Stimulated activated CD8-positive, alpha-beta memory T cell treated with anti-CD3 and anti-CD28 coated beads, Interleukin-15, amount 100 ng/mL, for 48 hours (primary cell): ENCODE results near the gene RCSD1.

Source experiments
- DNase-seq, 2 donors: peaks; one replicate each; pipeline ENCODE4 v3.0.0-alpha.2; 2020; ENCODE audit warnings: low read depth in 2 of 2

Gene RCSD1

GRCh38 chr1:167617153-167618147 is 12.6 kb upstream of the RCSD1 start:
- DNase-seq, result no peak

GRCh38 chr1:167618366-167618765 is 11.7 kb upstream of the RCSD1 start:
- no peak for DNase-seq

DNA sequence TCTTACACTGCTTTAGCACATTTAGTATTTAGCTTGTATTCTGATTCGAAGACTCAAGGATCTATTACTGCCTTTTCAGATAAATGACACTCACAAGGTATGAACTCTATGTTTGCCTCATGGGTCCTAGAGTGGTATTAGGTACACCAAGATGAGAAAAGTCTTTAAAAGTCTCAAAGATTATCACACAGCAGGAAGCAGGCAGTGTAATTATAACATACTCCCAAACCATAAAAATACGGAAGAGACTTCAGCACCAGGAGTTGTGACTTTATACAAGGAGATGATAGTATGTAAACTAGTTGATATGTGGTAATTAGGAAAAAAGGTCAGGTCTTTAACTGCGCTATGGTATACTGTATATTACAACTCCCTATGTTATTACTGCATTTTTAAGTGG is 11.2 kb upstream of the RCSD1 start:
- DNase-seq, result no peak

DNA sequence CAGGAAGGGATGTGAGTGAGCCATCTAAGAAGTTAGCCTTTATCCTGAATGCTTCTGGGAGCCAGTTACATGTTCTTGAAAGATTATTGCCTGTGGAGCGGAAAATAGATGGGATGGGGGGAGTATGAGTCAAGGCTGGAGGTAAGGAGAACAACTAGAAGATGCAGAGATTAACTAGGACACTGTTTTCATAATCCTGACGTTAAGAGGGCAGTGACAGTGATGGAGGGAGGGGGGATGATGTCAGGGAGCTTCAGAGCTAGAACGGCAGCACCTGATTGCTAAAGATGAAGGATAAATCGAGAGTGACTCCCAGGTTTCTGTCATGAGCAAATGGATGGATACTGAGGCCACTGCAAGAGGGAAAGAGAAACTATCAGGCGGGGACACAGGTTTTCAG is 10.0 kb upstream of the RCSD1 start:
- DNase-seq, result no peak

GRCh38 chr1:167621780-167622313 is 8.2 kb upstream of the RCSD1 start:
- DNase-seq, result no peak

DNA sequence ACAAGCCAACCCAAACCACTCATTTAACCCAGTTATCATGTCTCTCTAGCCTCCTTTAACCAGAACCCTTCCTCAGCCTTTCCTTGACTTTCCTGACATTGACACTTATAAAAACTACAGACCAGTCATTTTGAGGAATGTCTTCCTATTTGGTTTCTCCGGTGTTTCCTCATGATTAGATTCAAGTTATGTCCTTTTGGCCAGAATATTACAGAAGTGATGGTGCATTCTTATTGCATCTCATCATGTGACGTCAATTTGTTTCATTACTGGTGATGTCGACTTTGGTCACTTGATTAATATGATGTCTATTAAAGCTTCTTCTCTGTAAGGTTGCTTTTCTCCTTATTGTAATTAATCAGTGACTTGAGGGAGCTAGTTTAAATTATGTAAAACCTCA is 6.1 kb upstream of the RCSD1 start:
- DNase-seq, result no peak

- DNase-seq, result no peak
Observed at GRCh38 chr1:167625040-167625823, 4.8 kb upstream of the RCSD1 start.

DNA sequence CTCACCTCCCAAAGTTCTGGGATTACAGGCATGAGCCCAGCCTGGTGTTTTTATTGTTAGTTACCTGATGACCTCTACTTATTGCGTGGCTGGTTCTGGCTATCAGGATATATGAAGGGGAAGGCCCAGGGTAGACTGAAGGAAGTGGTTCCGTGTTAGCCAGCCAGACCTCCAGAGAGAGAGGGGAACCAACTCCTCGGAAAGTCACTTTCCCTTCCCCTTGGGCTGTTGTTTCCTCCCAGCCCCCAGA is 2.5 kb upstream of the RCSD1 start:
- no peak for DNase-seq

DNA sequence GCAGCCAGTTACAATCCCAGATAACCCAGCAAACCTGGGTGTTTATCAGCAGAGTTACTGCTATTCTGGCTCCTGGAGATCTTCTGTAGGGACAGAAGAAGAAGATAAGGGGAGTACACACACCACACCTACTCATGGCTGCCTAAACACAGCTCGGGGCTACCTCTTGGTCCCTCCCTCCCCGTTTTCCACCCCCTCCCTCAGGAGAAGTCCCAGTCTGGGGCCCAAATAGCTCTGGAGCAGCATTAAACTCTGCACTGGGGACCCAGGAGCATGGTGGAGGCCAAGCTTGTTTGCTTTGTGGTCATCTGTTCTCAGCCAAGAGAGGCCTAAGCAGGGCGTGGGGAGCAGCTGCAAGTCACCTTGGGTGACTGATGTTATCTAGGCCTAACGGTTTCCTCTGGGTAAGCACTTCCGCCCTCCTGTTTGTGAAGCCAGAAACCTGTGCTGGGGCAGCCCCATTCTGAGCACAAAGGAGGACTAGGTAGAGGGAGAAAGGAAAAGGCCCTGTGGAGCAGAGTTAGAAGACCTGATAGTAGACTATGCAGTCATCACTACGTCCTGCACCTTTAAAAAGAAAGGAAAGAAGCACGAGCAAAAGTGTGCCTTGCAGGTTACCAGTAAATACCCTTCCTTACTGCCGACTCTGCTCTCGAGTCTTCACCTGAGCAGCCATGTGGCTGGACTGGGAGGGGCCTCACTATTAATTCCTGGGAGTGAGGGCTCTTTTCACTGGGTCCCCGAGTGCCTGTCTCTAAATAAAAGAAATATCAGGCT is 2.0 kb upstream of the RCSD1 start:
- peak; percentile 70 to 71 for DNase-seq

DNA sequence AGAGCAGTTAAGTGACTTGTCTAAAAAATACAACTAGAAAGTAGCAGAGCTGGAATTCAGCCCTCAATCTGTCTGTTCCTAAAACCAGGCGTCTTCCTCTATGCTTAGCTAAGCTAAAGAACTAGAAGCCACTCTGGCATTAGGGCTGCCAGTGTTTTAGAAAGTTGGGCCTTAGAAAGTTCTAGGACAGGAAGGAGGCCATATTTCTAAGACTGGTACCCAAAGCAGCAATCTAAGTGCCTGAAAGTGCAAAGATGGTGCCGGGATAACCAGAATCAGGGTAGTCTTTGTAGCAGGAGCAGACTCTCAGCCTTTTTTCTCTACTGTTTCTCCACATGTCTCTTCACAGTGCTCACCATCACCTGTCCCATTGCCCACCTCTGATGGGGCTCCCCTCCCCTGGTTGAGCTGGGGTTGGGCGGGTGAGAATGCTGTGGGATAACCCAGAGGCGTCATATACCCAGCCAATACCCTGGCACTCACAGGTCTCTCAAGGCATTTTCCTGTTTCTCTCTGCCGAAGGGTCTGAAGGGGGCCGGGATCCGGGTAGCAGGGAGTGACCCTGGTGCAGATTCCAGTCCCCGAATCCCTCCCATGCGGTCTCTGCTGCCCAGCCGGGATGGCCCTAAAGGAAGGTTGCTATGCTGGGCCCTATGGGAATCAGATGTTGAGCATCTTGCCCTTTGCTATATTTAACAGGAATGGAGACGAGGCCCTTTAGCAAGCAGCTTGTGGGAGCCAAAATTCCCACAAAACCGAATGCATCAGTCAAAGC is 1.1 kb upstream of the RCSD1 start:
- DNase-seq, result no peak

GRCh38 chr1:167630568-167631385 is 745 bp downstream of the RCSD1 start:
- DNase-seq, result no peak

GRCh38 chr1:167631386-167631935 is 1.4 kb downstream of the RCSD1 start:
- no peak for DNase-seq

DNA sequence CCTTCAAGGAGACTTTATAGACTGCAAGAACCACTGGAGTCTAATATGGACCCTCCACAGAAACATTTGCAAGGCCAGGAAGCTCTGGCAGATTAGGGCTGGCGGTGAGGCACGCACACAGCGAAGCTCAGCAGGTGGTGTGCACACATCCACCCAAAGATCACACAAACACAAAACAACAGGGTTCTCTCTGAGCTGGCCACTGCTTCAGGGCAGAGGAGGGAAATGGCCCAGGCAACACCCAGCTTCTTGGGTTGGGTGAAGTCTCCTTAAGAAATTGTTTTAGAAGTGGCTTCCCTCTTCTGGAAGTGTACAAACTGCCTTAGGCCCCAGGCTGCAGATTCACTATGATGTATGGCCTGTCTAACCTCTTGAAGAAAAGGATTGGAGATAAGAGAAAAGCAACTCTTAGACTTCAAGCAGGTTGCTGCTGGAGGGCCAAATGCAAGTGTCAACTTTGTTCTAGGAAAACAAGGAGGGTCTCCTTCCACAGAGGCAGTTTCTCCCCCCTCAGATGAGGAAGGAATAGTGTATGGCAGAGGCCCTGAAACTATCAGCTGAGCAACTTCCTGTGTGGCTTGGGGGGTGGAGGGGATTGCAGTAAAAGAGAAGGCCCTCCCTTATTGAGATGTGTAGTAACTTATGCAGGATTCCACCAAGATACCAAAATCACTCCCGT is 2.0 kb downstream of the RCSD1 start:
- DNase-seq, result no peak

DNA sequence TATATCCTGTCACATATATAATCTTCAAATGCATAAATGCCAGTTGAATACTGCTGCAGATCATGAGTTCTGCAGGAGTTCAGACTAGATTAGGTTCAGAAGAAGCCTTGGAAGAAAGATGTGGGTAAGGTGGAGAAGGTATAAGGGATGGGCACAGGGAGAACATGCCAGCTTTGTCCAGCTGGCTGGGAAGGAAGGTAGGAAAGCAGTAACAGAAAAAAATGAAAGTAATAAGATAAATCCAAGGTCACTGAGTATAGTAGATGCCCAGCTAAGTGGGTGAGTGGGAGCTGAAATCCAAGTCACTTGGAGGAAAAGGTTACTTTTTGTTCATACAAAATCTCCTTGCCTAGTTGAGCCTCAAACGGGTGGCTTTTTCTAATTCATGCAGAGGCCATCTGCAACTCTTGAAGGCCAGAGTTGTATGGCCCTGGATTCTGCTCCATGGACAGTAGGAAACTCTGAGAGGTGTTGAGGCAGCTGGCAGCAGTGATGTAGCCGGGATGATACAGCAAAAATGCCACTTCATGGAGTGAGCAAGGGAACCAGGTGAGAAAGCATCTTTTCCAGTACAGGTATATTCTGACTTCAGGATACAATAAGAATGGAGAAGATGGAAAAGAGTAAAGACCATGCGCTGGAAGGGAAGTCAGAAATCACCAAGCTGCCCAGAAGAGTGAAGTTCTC is 3.4 kb downstream of the RCSD1 start:
- DNase-seq, result no peak

DNA sequence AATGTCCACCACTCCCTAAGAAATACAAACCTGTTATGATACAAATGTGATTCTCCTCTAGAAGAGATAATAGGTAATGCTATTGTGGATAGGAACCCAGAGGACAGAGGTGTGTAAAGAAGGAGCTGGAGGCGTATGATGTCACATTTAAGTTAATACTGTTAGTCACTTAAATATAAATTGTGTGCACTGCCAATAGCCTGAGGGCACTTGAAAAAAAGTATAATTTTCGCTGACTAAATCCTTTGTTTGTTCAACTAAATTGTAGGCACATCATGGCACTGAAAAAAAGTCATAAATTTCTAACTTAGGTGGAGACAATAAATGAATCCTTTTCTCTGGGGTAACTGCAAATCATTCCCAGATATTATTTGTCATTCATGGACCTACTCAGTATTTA is 4.4 kb downstream of the RCSD1 start:
- DNase-seq, result no peak

DNA sequence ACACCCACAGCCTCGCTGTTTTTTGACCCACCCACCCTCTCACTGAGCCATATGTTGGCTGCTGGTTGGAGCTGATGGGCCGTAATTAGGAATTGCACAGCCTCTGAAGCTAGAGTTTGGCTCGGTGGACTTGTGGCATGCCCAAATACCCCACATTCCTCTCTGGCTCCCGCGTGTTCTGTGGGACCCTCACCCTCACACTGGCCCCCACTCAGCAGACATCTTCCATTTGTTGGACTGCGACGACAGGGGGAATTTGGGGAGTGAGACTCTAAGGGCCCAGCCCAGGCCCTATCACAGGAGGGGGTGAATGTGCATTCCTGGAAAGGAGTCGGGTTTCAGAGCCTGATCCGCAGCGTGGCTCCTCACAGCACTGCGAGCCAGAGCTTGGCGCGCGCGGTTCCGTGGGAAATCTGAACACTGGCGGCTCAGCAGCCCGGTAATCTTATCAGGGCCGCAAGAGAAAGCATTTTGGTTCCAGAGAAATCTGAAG is 5.2 kb downstream of the RCSD1 start:
- no peak for DNase-seq

- DNase-seq, result no peak
Observed at GRCh38 chr1:167635941-167636340, 5.9 kb downstream of the RCSD1 start.

DNA sequence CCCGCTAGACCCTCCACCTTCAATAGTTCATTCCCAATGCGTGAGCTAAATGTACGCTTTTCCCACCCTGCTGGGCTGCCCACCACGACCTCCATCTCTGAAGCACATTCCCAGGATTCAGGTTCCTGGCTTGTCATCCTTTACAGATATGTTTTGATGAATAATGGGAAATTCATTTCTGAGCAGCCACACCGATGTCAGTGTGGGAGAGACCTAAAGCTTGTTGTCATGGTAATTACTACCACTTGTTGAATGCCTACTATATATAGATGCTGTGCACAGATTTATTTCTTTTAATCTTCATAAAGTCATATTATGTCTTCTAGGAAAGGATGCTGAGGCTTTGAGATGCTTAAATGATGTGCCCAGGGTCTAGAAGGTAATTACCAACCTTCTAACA is 8.0 kb downstream of the RCSD1 start:
- DNase-seq, result no peak

GRCh38 chr1:167640051-167640450 is 10.0 kb downstream of the RCSD1 start:
- no peak for DNase-seq
